OCI-LY7 (cell line): ENCODE results near the gene LGR5.

Experiments used
- CTCF ChIP-seq: fragments of 200-600 bp; sonication (generic); conservative IDR thresholded peaks from 2 replicates; pipeline ENCODE4 v1.5.1; 2014; ENCODE audit warnings: mild to moderate bottlenecking, antibody characterized with exemption, low read length, moderate library complexity, mixed read lengths
- EZH2phosphoT487 ChIP-seq: fragments of 200-600 bp; sonication (generic); IDR thresholded peaks from 2 replicates; pipeline ENCODE4 v1.6.1; 2018; ENCODE audit warnings: low read depth, borderline replicate concordance, mild to moderate bottlenecking, mixed run types, antibody characterized with exemption, low read length, moderate library complexity, mixed read lengths

- TF ChIP-seq CTCF (no peak), EZH2phosphoT487 (no peak)
These were observed 187.2 kb downstream of the LGR5 start for GRCh38 chr12:71626768-71627167.
